Forelimb muscle (tissue), 1 donor: ENCODE measurements around the gene CD1C. TPM values are rescaled to one million over a fixed set of nuclear protein-coding genes. Genes with fewer than 3 reads are reported as not detected.
A peak's percentile ranks its signal among the peaks of the same experiment; 100 is the strongest.
"Not testable (repeated sequence)": the region's sequence is repeated elsewhere in the genome, so short reads cannot be mapped to it uniquely, and the experiment has no call there.

ENCODE experiments used
- DNase-seq: peaks from one replicate; pipeline ENCODE4 v3.0.0-alpha.2; 2013; ENCODE audit warnings: low read depth
- polyA plus RNA-seq: library from polyadenylated mRNA; unstranded; fragments of 120-200 nt; gene quantifications from one replicate; pipeline ENCODE4 v1.2.1, GENCODE V29; 2013; ENCODE audit not compliant: insufficient read length

Gene CD1C
- polyA plus RNA-seq, result 1.4 TPM

DNA sequence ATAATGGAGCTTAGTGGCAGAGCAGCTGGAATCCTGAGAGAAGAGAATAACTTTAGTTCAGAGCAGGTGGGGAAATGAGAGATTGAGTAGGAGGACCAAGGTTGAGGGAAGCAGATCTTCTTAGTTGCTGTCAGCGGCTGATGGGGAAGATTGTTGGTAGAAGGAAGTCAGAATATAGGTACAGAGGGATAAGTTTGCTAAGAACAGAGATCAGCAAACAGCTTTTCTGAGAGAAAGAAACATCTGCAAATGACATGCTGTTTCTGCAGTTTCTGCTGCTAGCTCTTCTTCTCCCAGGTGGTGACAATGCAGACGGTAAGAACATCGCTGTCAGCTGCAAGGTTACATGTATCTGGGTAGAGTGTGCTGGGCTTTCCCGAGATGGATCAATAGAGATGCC, at the start of gene CD1C:
TSS of gene CD1C (plus strand) at position 113 of the 400 bp plus-strand sequence. CDS start at position 255, 142 bp downstream.
- no peak for DNase-seq

DNA sequence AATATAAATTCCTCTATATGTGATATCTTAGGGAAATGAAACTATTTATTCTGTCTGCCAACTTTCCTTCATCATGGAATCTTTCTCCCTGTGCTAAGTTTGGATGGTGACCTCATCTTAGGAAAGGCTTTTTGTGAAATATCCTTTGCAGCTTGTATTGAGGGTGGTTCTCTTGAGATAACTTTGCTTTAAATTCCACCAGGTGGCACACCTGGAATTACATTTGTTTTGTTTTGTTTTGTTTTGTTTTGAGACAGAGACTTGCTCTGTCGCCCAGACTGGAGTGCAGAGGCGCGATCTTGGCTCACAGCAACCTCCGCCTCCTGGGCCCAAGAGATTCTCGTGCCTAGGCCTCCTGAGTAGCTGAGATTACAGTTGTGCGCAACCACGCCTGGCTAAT, 43.1 kb upstream of the CD1C start:
- DNase-seq, result no peak

DNA sequence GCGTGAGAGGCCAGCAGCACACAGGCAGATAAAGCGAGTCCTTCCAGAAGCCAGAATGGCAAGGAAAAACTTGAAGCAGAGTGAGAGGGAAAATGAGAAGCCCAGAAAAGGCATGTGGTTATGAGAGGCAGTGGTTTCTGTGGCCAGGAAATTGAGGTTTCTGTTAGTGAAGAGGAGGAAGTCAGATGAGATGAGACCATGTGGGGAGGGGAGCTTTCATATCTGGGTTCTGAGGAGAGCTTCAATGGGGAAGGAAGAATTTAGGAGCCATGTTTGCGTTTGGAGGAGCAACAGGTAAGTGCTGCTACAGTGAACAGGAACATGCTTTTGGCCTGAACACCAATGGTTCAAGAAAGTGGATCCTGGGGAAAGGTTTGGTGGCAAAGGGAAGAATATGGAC, 41.6 kb upstream of the CD1C start:
- no peak for DNase-seq

DNA sequence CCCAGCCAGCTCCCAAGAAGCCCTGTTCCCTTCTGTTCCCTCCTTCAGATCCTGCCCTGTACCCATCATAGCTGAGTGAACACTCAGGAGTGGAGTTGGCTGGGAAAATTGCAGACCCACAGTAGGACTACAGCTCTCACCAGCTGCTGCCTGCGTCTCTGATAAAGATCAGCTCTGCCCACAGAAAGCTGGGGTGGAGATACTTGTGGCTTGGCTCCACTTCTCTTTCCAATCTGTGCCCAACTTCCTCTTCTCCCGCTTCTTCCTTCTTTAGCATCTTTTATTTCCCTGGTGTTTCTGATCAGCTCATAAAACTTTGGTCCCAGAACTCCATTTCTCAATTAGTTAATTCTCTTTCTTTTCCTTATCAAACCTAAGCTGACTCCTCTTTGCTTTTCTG, 41.0 kb upstream of the CD1C start:
- no peak for DNase-seq

DNA sequence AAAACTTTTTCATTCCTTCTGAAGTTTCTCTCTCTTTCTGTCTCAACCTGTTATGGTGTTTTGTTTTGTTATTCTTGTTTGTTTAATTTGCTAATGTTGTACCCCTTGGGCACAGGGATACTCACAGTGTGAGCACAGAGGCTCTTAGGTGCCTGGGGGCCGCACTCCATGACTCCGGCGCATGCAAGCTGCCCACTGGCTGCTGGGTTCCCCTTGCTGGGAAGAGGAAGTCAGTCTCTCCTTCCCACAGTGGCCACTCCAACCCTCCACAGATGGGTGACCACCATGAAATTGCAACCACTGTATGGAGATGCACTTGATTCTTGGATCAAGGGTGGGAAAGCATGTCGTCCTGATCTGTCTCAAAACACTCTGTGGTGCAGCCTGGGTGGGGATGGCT, 40.1 kb upstream of the CD1C start:
- no peak for DNase-seq

DNA sequence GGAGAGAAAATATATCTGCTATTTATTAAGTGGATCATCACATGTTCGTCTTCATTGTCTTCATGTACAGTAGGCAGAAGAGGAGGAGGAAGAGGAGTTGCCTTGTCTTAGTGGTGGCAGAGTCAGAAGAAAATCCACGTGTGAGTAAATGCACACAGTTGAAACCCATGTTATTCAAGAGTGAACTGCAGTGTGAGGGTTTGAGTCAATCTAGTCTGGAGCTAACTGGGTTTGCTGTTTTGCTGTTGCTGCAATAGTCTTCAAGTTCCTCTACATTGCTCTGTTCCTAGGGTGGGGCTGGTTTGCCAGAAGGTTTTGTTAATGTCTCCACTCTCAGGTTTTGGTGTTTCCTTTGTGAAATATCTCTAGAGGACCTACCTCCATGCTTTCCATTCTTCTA, 38.6 kb upstream of the CD1C start:
- DNase-seq, result no peak

DNA sequence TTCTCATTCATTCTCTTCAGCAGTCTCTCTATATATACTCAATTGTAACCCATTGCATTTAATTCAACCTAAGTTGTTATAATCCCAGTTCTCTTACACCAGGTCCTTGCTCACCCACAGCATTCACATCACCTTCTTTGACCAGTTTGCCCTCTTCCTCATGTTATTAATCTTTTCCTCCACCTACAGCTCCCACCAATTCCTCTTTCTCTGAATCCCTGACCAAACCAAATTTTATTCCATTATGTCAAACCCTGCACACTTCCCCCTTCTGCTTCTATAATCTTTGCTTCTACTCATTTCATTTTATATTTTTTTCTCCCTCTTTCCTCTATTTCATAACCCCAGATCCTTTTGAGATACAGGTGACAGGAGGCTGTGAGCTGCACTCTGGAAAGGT, 34.1 kb upstream of the CD1C start:
- no peak for DNase-seq

DNA sequence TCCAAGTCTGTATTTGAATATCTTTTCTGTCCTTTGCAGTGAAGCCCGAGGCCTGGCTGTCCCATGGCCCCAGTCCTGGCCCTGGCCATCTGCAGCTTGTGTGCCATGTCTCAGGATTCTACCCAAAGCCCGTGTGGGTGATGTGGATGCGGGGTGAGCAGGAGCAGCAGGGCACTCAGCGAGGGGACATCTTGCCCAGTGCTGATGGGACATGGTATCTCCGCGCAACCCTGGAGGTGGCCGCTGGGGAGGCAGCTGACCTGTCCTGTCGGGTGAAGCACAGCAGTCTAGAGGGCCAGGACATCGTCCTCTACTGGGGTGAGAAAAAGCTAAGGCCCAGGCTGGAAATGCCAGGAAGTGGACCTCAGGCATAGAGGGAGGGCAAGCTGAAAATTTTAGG, 33.0 kb upstream of the CD1C start:
- DNase-seq, result not testable (repeated sequence)

DNA sequence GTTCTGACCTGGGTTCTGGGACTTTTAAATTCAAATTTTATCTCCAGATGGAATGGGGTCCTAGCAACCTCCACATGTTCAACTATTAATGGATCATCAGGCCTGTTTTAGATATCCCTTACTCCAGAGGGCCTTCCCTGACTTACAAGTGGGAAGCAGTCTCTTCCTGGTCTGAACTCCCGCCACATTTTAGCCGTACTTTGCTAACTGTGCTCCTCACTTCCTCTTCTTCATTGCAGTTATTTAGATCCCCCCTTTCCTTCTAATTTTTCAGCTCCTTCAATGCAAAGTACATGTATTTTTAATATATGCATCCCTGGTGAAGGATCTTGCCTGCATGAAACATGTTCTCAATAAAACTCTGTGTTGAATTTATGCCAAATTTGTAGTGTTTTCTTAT, 31.8 kb upstream of the CD1C start:
- no peak for DNase-seq

DNA sequence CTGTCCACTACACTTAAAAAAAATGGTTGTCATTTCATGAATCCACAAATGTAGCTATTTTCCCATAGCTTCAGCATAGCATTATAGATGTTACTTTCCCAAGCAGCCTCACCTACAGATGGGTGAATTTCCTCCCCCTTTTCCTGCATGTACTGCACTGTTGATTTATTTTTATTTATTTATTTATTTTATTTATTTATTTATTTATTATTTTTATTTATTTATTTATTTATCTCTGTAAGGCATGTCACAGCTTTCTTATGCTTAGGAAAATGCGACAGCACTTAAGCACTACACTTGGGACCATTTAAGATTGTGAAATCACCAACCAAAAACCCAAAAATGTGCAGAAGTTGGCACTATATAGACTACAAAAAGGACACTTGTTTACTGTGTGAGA, 30.6 kb upstream of the CD1C start:
- DNase-seq, result no peak

DNA sequence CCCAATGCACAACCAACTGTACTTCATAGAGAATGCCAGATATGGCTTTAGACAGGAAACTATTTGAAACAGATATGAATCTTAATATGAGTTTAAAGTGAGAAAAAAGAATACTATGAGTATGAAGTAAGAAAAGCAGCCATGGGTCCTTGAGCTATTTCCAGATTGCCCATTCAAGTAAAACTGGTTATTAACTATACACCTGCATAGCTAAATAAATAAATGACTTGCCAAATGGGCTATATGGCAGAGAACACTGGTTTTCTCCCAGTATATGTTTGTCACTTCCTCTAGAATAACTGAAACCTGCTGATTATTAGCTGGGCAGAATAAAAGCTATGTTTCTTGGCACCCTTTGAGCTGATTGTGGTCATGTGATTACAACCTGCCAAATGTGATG, 17.0 kb upstream of the CD1C start:
- no peak for DNase-seq

DNA sequence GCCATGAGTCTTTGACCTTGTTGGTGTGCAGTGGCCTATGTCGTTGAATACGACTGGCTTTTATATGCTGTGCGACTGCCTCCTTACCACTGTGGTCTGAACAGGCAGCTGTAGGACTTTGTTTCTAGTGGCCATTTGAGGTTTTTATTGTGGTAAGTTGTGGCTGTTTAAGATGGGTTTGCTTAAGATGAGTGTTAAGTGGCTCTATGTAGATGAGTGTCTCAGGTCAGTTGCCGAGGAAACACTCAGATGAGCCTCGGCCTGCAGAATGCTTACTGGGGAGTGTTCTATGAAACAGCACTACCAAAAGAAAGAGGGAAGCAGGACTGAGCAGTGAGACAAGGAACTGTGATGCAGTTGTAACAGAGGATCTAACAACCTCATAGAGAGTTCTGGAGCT, 14.9 kb upstream of the CD1C start:
- DNase-seq, result no peak

DNA sequence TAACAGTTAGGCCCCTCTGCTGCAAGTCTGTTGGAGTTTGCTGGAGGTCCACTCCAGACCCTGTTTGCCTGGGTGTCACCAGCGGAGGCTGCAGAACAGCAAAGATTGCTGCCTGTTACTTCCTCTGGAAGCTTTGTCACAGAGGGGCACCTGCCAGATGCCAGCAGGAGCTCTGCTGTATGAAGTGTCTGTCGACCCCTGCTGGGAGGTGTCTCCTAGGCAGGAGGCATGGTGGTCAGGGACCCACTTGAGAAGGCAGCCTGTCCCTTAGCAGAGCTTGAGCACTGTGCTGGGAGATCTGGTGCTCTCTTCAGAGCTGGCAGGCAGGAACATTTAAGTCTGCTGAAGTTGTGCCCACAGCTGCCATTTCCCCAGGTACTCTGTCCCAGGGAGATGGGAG, 7.3 kb upstream of the CD1C start:
- not testable (repeated sequence) for DNase-seq

DNA sequence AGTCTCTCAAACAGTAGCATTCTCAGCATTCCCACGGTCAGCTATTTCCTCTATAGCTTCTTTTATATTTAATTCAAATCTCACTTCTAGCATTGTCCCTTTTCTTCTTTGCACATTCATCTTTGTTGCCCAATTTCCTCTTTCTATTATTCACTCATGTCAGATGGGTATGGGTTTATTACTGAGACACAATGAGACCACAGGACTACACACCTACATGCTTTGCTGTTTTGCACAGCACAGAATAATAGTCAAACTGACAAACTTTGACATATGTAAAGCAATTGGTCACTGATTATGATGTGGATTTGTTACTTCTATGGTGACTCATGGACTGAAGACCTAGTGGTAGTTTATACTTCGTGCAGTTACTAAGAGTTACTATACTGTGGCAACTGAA, 5.8 kb upstream of the CD1C start:
- DNase-seq, result no peak

DNA sequence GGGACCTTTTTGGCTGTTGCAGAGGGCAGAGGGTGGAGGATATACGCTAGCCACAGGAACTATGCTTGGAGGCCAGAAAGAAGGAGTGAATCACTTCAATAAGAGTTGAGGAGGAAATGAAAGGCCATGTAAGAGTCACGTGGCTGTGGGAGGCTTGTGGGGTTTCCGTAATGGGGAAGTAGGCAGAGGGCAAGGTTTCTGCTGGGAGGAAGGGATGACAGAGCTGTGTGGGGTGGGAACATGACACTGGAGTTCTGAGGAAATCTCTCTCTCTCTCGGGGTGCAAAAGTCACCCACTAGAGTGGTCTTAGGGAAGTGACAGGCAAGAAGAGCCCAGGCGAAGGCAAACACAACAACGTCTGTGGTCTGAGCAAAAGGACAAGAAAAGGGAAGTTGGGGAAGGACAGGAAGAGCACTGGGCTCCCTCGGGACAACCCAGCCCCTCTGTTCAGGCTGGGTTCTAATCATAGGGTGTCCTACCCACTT, 3.9 kb upstream of the CD1C start:
- DNase-seq, result peak; percentile 29

DNA sequence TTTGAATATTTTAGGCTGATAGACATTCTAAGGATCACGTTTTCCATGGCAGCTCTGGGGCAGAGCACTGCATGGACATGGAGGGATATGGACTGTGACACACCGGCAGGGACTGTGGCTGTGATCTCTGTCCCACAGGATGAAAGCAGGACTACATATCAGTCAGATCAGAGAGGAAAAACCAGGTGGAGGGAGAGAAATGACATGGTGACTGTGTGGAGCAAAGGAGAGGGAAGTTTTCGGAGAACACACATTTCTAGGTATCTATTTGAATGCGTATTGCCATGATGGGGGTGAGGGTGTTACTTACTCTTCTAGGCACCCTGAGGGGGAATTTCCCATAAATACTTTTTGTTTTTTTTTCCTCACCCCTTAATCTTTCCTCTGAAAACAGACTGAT, 3.2 kb upstream of the CD1C start:
- no peak for DNase-seq

DNA sequence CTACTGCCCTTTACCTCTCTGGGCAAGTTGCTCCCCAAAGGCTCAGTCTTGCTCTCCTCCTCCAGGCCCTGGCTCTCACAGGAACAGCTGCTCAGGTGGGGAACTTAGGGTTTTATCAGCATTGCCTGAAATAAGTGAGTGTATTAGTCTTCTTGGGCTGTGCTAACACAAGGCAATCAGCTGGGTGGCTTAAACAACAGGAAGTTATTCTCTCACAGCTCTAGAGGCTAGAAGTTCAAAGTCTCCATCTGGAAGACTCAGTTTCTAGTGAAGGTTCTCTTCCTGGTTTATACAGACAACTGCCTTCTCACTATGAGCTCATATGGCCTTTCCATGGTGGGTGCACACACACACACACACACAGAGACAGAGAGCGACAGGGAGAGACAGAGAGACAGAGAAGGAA, 2.8 kb upstream of the CD1C start:
- no peak for DNase-seq

DNA sequence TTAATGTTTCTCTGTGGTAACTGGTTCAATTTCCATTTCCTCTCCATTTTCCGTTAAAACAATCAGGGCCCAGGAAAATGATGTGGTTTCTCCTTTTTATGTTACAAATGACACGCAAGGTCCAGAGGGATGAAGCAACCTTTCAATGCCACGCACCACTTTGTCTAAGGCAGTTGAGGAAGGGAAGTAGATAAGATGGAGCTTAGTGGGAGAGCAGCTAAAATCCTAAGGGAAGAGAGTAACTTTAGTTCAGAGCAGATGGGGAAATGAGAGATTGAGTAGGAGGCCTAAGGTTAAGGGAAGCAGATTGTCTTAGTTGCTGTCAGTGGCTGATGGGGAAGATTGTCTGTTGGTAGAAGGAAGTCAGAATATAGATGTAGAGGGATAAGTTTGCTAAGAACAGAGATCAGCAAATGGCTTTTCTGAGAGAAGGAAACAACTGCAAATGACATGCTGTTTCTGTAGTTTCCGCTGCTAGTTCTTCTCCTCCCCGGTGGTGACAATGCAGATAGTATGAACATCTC, 660 bp downstream of the CD1C start:
- DNase-seq, result no peak

DNA sequence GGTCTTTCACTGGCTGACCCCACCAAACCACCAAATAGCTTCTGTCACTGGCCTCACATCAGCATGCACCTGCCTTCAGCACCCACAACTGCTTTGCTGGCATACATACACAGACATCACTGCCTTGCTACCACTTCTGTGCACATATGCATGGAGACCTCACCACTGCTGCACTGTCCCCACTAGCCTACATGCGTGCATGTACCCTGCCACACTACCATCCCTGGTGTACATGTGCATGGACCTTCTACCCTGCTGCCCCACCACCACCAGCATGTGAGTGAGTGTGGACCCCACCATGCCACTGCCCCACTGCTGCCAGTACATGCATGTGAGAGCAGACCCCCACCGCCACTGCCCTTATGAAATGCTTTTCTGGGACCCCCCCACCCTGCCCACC, 6.1 kb downstream of the CD1C start:
- DNase-seq, result no peak

DNA sequence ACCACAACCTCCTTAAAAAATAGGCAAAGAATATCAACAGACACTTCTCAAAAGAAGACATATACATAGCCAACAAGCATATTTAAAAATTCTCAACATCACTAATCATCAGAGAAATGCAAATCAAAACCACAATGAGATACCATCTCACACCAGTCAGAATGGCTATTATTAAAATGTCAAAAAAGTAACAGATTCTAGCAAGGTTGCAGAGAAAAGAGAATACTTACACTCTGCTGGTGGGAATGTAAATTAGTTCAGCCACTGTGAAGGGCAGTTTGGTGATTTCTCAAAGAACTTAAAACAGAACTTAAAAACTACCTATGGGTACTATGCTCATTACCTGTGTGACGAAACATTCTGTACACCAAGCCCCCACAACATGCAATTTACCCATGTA, 20.9 kb downstream of the CD1C start:
- DNase-seq, result no peak

DNA sequence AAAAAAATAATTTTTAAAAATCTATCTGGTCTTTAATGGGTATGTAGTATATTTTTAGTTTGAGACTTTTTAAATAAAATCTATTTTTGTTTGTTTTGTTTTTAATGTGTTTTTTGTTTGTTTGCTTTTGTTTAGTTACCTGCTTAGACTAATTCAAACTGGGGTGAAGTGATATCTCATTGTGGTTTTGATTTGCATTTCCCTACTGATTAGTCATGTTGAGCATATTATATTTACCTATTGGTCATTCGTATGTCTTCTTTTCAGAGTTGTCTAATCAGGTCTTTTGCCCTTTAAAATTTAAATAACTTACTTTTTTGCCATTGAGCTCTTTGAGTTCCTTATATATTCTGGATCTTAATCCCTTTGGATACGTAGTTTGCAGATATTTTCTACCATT, 21.3 kb downstream of the CD1C start:
- no peak for DNase-seq

DNA sequence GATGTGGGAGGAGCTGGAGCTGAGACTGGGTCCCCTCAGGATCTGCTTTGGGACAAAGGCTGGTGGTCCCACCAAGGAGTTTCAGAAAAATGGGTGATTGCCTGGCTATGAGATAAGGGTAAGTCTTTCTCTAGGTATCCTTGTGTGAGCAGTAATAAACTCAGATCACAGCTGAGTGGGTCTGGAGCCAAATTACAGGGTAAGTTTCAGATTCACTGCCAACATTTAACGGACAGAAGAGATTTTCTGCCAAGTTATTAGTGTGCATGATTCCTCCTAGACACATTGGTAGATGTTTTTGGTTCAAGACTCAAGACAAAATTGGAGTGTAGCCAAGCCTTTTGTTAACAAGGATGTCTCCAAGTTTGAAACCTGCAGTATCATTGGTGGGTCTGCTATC, 34.1 kb downstream of the CD1C start:
- no peak for DNase-seq

DNA sequence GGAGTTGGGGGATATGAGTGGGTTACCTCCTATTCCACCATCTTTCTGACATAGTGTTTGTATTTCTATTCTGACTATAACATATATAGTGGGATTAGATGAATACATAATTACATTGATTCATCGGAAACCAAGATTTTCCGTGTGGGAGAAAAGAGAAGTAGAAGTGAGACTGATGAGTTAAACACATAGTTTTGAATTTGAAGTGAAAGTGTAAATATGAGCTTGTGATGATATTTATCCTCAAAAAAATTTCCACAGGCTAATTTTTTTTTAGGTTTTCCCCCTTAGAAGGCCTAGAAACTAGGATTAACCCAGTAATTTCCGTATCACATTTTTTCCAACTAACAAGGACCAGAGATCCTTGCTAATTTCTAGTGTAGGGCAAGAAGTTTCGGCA, 34.7 kb downstream of the CD1C start:
- DNase-seq, result no peak

DNA sequence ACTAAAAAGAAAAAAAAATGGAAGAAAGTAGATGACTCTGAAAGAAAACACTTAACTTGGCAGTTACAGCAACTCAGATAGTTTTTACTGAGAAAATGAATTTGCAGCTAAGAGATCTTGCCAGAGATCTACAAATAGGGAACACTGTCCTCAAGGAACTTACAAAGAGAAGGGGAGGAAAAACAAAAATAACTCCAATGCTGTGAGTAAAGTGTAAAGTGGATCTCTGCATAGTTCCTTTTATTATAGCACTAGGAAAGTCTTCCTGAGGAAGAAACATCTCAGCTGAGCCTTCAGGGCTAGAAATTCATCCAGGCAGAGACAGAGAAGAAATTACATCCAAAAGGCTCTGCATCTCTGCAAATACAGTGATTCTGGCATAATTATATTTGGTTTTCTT, 37.8 kb downstream of the CD1C start:
- DNase-seq, result no peak

DNA sequence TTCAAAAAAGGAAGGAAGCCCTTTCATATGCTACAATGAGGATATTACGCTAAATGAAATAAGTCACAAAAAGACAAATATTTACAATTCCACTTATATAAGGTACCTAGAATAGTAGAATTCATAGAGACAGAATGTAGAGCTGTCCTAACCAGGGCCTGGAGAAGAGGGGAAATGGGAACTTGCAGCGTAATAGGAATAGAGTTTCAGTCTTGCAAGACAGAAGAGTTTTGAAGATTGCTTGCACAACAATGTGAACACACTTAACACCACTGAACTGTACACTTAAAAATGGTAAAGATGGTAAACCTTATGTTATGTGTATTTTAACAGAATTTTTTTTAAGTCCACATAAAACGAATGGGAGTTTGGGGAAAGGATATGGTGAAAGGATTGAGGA, 38.7 kb downstream of the CD1C start:
- DNase-seq, result no peak
